Hepatocyte (in vitro differentiated cells): ENCODE results near the gene AGAP3. TPM values are rescaled to one million over a fixed set of nuclear protein-coding genes. Genes with fewer than 3 reads are reported as not detected.

ENCODE experiments used
- DNase-seq: peaks from one replicate; pipeline ENCODE4 v3.0.0-alpha.2; 2016; ENCODE audit warnings: low spot score
- H2AFZ ChIP-seq: fragments of 200-600 bp; sonication (generic); 2 replicates; pipeline ENCODE4 v1.6.0; 2016; ENCODE audit warnings: antibody characterized with exemption, mild to moderate bottlenecking
- H3K27ac ChIP-seq: fragments of 200-600 bp; sonication (generic); 2 replicates; pipeline ENCODE4 v1.5.1; 2016; ENCODE audit warnings: mild to moderate bottlenecking
- H3K27me3 ChIP-seq: fragments of 200-600 bp; sonication (generic); 2 replicates; pipeline ENCODE4 v1.6.1; 2016
- H3K36me3 ChIP-seq: fragments of 200-600 bp; sonication (generic); replicated peaks from 2 replicates; pipeline ENCODE4 v1.5.1; 2016; ENCODE audit warnings: low read depth; ENCODE audit not compliant: insufficient read depth
- H3K4me1 ChIP-seq: fragments of 200-600 bp; sonication (generic); 2 replicates; pipeline ENCODE4 v1.5.1; 2016; ENCODE audit warnings: mild to moderate bottlenecking, moderate library complexity; ENCODE audit not compliant: insufficient read depth
- H3K4me2 ChIP-seq: fragments of 200-600 bp; sonication (generic); 2 replicates; pipeline ENCODE4 v1.6.0; 2016
- H3K4me3 ChIP-seq: fragments of 200-600 bp; sonication (generic); 2 replicates; pipeline ENCODE4 v1.5.1; 2016; ENCODE audit warnings: mild to moderate bottlenecking
- H3K79me2 ChIP-seq: fragments of 200-600 bp; sonication (generic); 2 replicates; pipeline ENCODE4 v1.6.0; 2017; ENCODE audit warnings: mild to moderate bottlenecking
- H3K9me2 ChIP-seq: fragments of 200-600 bp; sonication (generic); replicated peaks from 2 replicates; pipeline ENCODE4 v1.6.0; 2017; ENCODE audit warnings: mild to moderate bottlenecking; ENCODE audit not compliant: insufficient read depth
- H3K9me3 ChIP-seq: fragments of 200-600 bp; sonication (generic); 2 replicates; pipeline ENCODE4 v1.5.1; 2016; ENCODE audit warnings: low read depth, mild to moderate bottlenecking
- H4K20me1 ChIP-seq: fragments of 200-600 bp; sonication (generic); 2 replicates; pipeline ENCODE4 v1.6.0; 2016; ENCODE audit warnings: mild to moderate bottlenecking; ENCODE audit not compliant: insufficient read depth, poor library complexity, severe bottlenecking
- EZH2 ChIP-seq: fragments of 200-600 bp; sonication (generic); IDR thresholded peaks from 2 replicates; pipeline ENCODE4 v1.6.1; 2016; ENCODE audit warnings: antibody characterized with exemption, mild to moderate bottlenecking, borderline replicate concordance
- EZH2phosphoT487 ChIP-seq: fragments of 200-600 bp; sonication (generic); IDR thresholded peaks from one replicate; pipeline ENCODE4 v1.6.1; 2018; ENCODE audit warnings: antibody characterized with exemption, mild to moderate bottlenecking, low read depth, moderate library complexity; ENCODE audit not compliant: unreplicated experiment, severe bottlenecking
- WGBS: methylation state at CpG from one replicate; pipeline ENCODE4 v1.1.6; 2016; ENCODE audit warnings: low lambda C conversion rate; ENCODE audit errors: missing lambda C conversion rate; 5-methylcytosine and 5-hydroxymethylcytosine counted together
- polyA plus RNA-seq: library from polyadenylated mRNA; unstranded; fragments of >200 nt; fragmentation: Nextera tagmentation; extraction: Ambion mirVana; gene quantifications from 2 replicates; pipeline ENCODE4 v1.2.1, GENCODE V29; 2016
- total RNA-seq: library from RNA; depleted of rRNA; stranded (reverse); fragments of >200 nt; gene quantifications from 2 replicates; pipeline ENCODE4 v1.2.3, GENCODE V29; 2014
- TF ChIP-seq, protein P1 (sequence below): fragments of 200-600 bp; sonication (generic); IDR thresholded peaks from 2 replicates; pipeline ENCODE4 v1.5.1; 2016; ENCODE audit warnings: antibody characterized with exemption, mild to moderate bottlenecking; ENCODE audit not compliant: poor library complexity

Gene AGAP3
- total and polyA plus RNA-seq, 2 experiments from 2014 or later: 44.0 to 56.7 TPM

DNA sequence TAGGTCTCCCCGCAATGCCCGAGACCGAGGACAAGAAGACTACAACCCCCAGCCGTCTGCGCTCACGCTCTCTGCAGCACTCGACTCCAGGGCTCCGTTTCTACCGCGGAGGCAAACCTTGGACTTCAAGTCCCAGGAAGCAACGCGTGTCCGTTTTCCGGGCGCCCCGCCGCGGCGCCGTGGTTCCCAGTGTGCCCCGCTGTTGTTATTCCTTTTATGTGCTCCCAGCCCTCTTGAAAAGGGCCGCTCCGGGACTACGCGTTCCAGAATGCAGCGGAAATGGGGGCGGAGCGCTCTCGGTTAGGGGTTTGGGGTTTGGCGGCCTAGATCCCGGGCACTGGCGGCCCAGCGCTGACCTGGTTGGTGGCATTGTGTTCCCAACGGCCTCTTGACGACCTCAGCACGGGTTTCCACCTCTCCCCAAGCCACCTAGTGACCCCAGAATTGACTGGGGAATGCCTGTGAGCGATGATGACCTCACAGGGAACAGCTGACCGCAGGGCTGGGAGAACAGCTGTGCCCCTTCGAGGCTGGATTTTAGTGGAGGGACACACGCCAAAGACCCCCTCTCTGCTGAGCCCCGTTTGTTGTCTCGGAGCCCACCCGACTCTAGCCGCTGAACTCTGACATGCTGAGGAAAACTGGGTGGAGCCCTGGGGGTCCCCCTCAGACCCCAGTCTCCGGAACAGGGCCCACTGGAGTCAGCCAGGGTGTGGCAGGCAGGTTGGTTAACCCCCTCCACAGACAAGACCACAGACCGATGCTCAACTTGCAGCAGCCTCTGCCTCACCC is 28.1 kb upstream of the AGAP3 start:
- Histone ChIP-seq H3K4me3 (peak overlapping the region; percentile 94), H3K4me2 (peak overlapping the region; percentile 88), H3K9me3 (no peaks in the 10 kb centered on the region), H3K27me3 (no peaks in the 10 kb centered on the region), H3K79me2 (peaks cover 31% of the 10 kb centered on the region), H3K36me3 (no peaks in the 10 kb centered on the region), H2AFZ (peak overlapping the region; percentile 41), H3K9me2 (no peaks in the 10 kb centered on the region), H3K4me1 (peaks cover 40% of the 10 kb centered on the region), H3K27ac (peak overlapping the region; percentile 97), H4K20me1 (peaks cover 12% of the 10 kb centered on the region)
- DNase-seq: peak; percentile 99
- TF ChIP-seq, protein P1, sequence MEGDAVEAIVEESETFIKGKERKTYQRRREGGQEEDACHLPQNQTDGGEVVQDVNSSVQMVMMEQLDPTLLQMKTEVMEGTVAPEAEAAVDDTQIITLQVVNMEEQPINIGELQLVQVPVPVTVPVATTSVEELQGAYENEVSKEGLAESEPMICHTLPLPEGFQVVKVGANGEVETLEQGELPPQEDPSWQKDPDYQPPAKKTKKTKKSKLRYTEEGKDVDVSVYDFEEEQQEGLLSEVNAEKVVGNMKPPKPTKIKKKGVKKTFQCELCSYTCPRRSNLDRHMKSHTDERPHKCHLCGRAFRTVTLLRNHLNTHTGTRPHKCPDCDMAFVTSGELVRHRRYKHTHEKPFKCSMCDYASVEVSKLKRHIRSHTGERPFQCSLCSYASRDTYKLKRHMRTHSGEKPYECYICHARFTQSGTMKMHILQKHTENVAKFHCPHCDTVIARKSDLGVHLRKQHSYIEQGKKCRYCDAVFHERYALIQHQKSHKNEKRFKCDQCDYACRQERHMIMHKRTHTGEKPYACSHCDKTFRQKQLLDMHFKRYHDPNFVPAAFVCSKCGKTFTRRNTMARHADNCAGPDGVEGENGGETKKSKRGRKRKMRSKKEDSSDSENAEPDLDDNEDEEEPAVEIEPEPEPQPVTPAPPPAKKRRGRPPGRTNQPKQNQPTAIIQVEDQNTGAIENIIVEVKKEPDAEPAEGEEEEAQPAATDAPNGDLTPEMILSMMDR: no peak
- TF ChIP-seq EZH2 (no peak), EZH2phosphoT487 (no peak)
- WGBS: 7% methylated on average over 46 of the region's 46 CpGs

DNA sequence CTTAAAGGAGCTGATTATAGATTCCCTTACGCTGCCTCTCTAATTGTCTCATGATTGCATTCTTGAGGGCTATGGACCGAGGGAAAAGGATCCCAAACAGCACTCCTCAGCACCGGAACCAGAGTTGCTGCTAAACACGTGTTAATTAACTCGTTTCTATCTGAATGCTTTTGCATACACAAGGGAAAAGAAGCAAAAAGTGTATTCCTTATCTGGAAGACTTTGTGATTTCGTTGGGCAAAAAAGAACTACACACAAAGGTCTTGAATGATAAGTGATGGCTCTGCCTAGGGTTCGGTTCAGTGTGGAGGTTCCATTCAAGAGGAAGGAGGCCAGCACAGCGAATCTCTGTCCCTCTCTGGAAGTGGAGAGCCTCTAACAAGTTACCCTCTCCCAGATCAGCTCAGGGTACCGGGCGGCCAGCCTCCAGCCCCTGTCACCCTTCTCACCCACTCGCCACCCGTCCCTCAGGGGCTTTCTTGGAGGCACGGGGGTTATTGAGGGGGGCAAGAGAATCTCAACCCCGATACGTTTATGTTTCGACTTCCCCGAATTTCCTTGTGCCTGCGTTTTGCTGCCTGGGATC is 27.4 kb upstream of the AGAP3 start:
- H4K20me1 ChIP-seq: peaks cover 17% of the 10 kb centered on the region
- WGBS: 21% methylated on average over 18 of the region's 18 CpGs
- H3K9me2 ChIP-seq: no peaks in the 10 kb centered on the region
- peaks cover 44% of the 10 kb centered on the region for H3K4me1 ChIP-seq
- peak; percentile 34 for DNase-seq
- no peaks in the 10 kb centered on the region for H3K9me3 ChIP-seq
- H3K27me3 ChIP-seq: no peaks in the 10 kb centered on the region
- peak overlapping the region; percentile 50 for H2AFZ ChIP-seq
- H3K27ac ChIP-seq: peak overlapping the region; percentile 97
- H3K4me2 ChIP-seq: peak overlapping the region; percentile 88
- H3K4me3 ChIP-seq: peak overlapping the region; percentile 94
- H3K36me3 ChIP-seq: no peaks in the 10 kb centered on the region
- H3K79me2 ChIP-seq: peaks cover 37% of the 10 kb centered on the region
- TF ChIP-seq EZH2: no peak
- TF ChIP-seq, protein P1: no peak
- TF ChIP-seq EZH2phosphoT487: no peak

DNA sequence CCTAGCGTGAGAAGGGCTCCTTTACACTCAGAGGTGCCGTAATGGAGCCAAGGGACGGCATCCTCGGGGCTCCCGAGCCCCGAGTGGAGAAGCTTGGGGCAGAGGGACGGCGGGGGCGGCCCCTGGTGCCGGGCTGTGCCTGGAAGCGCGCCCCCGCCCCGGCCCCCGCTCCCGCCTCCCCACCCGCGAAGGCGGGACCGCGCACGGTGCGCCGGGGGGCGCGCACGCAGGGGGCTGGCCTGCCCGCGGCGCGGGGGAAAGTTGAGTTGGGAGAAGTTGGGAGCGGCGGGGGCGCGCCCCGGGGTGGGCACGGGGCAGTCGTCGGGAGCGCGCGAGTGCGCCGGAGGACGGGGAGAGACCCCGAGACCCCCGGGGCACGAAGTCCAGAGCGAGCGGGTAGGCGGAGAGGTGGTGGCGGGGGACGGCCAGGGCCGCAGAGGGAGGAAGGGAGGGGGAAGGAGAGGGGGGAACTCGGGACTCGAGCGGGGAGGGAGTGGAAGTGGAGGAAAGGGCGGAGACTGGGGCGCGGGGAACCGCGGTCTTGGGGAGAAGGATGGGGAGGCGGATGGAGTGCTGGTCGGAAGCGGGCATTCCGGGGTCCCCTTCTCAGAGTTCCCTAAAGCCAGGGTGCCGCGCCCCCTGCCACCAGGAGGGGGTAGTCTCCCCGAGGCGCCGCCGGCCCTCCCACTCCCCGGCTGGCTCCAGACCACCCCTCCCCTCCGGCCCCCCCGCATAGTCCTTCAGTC is 26.7 kb upstream of the AGAP3 start, which contains the start of gene SLC4A2:
Gene SLC4A2, plus strand, starts transcription at position 223 of the 746 bp plus-strand sequence. CDS start 2,399 bp downstream, outside the sequence.
- peak within 1 kb of the TSS; percentile 97 for H3K27ac ChIP-seq
- H3K79me2 ChIP-seq: peaks cover 44% of the 10 kb centered on the region
- H3K4me1 ChIP-seq: peaks cover 44% of the 10 kb centered on the region
- H3K36me3 ChIP-seq: no peaks in the 10 kb centered on the region
- no peaks in the 10 kb centered on the region for H3K27me3 ChIP-seq
- TF ChIP-seq, protein P1: peak; percentile 60
- TF ChIP-seq EZH2phosphoT487 (no peak), EZH2 (no peak)
- H3K4me2 ChIP-seq: peak within 1 kb of the TSS; percentile 88
- peak within 1 kb of the TSS; percentile 94 for H3K4me3 ChIP-seq
- no peaks in the 10 kb centered on the region for H3K9me3 ChIP-seq
- H3K9me2 ChIP-seq: no peaks in the 10 kb centered on the region
- 0% methylated on average over 2 of the region's 75 CpGs for WGBS
- H4K20me1 ChIP-seq: peaks cover 24% of the 10 kb centered on the region
- H2AFZ ChIP-seq: peak within 1 kb of the TSS; percentile 50
- peak; percentile 90 for DNase-seq
